CD4-positive, alpha-beta T cell (primary cell): ENCODE results near the gene HPX. TPM values are rescaled to one million over a fixed set of nuclear protein-coding genes. Genes with fewer than 3 reads are reported as not detected.

Source experiments
- ATAC-seq: fragments of 200-7000 bp; cut with Tn5 transposase; one replicate; pipeline ENCODE4 v1.10.0; 2022; ENCODE audit warnings: mild to moderate bottlenecking; ENCODE audit not compliant: poor library complexity
- CTCF ChIA-PET: fragments of 350-600 bp; sonication (Branson Sonifier 250); formaldehyde crosslinking; loops from one replicate; lab custom pipeline; 2021; ENCODE audit warnings: antibody characterized with exemption, inconsistent platforms; lab: Charles Lee
- POLR2A ChIA-PET: fragments of 350-600 bp; sonication (Branson Sonifier 250); formaldehyde crosslinking; loops from one replicate; lab custom pipeline; 2021; ENCODE audit warnings: antibody characterized with exemption, inconsistent platforms; lab: Charles Lee
- DNase-seq, 14 experiments: peaks; one replicate each; pipeline ENCODE4 v3.0.0-alpha.2; 2013 to 2020; ENCODE audit warnings: mixed read lengths in 2 of 14
- H3K27ac ChIP-seq, 2 donors: one replicate each; pipeline versions ENCODE4 v1.5.1 to v1.7.0; 2013; ENCODE audit warnings: low read length in 2 of 2, low read depth in 1 of 2, mild to moderate bottlenecking in 1 of 2
- H3K27me3 ChIP-seq, 2 experiments: 1 replicate in 1 of 2; 2 replicates in 1 of 2; pipeline versions ENCODE4 v1.6.1 to v1.7.0; 2013; ENCODE audit warnings: low read length in 2 of 2, control low read depth in 1 of 2, mild to moderate bottlenecking in 1 of 2, moderate library complexity in 1 of 2; ENCODE audit not compliant: insufficient read depth in 2 of 2, control insufficient read depth in 1 of 2
- H3K36me3 ChIP-seq: one replicate; pipeline ENCODE4 v1.6.1; 2013; ENCODE audit warnings: low read length, control low read depth; ENCODE audit not compliant: insufficient read depth
- H3K4me1 ChIP-seq: one replicate; pipeline ENCODE4 v1.6.1; 2013; ENCODE audit warnings: low read length, control low read depth; ENCODE audit not compliant: insufficient read depth
- H3K4me3 ChIP-seq: one replicate; pipeline ENCODE4 v1.5.1; 2013; ENCODE audit warnings: mild to moderate bottlenecking, low read length, moderate library complexity
- H3K9me3 ChIP-seq, 2 experiments: 1 replicate in 1 of 2; 2 replicates in 1 of 2; pipeline versions ENCODE4 v1.6.1 to v1.7.0; 2013; ENCODE audit warnings: low read length in 2 of 2, mild to moderate bottlenecking in 2 of 2, control low read depth in 1 of 2, moderate library complexity in 1 of 2; ENCODE audit not compliant: control insufficient read depth in 1 of 2, insufficient read depth in 1 of 2
- H3K27ac Mint-ChIP-seq: one replicate; pipeline ENCODE4 v1.8.0; 2020; ENCODE audit warnings: mixed read lengths
- H3K27me3 Mint-ChIP-seq: one replicate; pipeline ENCODE4 v1.8.0; 2021; ENCODE audit warnings: mixed read lengths
- H3K36me3 Mint-ChIP-seq: one replicate; pipeline ENCODE4 v1.8.0; 2021; ENCODE audit warnings: low read depth, mixed read lengths
- H3K4me1 Mint-ChIP-seq: one replicate; pipeline ENCODE4 v1.8.0; 2021; ENCODE audit warnings: low read depth, mixed read lengths
- H3K4me3 Mint-ChIP-seq: one replicate; pipeline ENCODE4 v1.8.0; 2020; ENCODE audit warnings: mild to moderate bottlenecking, mixed read lengths
- H3K9me3 Mint-ChIP-seq: one replicate; pipeline ENCODE4 v1.8.0; 2020; ENCODE audit warnings: mixed read lengths
- CTCF ChIP-seq: fragments of 200-600 bp; IDR thresholded peaks from one replicate; pipeline ENCODE4 v1.8.0; 2022; ENCODE audit warnings: antibody characterized with exemption, mild to moderate bottlenecking
- intact Hi-C, 2 experiments: fragments of 100-400 bp; cut with DNase I in 1 of 2; cut with micrococcal nuclease in 1 of 2; formaldehyde crosslinking; loops; one replicate each; pipeline versions ENCODE4 v1.15.1 to v1.9.0; 2023 to 2025; cut with DNase I, micrococcal nuclease
- total RNA-seq, 174 experiments: library from RNA in 2 of 174; stranded (reverse) in 2 of 174; gene quantifications; one replicate each; pipeline ENCODE4 v1.2.3 and lab custom pipeline; 2021 to 2026

Gene HPX
- total RNA-seq, 2 experiments from 2014 or later: 0.52 to 0.87 TPM

GRCh38 chr11:6410695-6411430 lies 29.9 kb downstream of the HPX start:
- peaks cover 53% of the 10 kb centered on the region for H3K36me3 Mint-ChIP-seq

GRCh38 chr11:6406370-6406769 lies 34.4 kb downstream of the HPX start:
- peaks cover 33% of the 10 kb centered on the region for H3K36me3 ChIP-seq
- peak overlapping the region; percentile 97 for H3K27ac Mint-ChIP-seq
- ChIA-PET CTCF (interaction anchor here (1.2 to 2.2 kb wide), 2 partner anchors 27 to 37 kb away, joined by 7 to 8 read pairs; no protein-coding TSS in a partner anchor), POLR2A (interaction anchor here (0.6 to 8.6 kb wide), 4 partner anchors 6 to 1581 kb away, joined by 3 to 253 read pairs (median 148); partner anchors contain the start of genes APBB1, EIF3F and SMPD1)
- TF ChIP-seq CTCF: no peak
- intact Hi-C loops: no loop called here
- peak overlapping the region; percentile 62 for H3K4me3 Mint-ChIP-seq
- ATAC-seq (no peak), DNase-seq (no peak)
- H3K27me3 ChIP-seq: no peaks in the 10 kb centered on the region
- peak overlapping the region in 1 of 2 donors; percentile 91 for H3K27ac ChIP-seq
- peaks cover 81% of the 10 kb centered on the region for H3K4me1 Mint-ChIP-seq
- no peaks in the 10 kb centered on the region for H3K9me3 ChIP-seq
- no peaks in the 10 kb centered on the region for H3K9me3 Mint-ChIP-seq
- H3K4me1 ChIP-seq: peaks cover 88% of the 10 kb centered on the region
- H3K27me3 Mint-ChIP-seq: no peaks in the 10 kb centered on the region
- H3K4me3 ChIP-seq: no peak overlapping the region
- H3K36me3 Mint-ChIP-seq: peaks cover 68% of the 10 kb centered on the region

More at GRCh38 chr11:6410695-6411430, 29.9 kb downstream of the HPX start:
- H3K27ac Mint-ChIP-seq: no peak overlapping the region
- DNase-seq (no peak), ATAC-seq (no peak)
- H3K36me3 ChIP-seq: peaks cover 32% of the 10 kb centered on the region
- no peaks in the 10 kb centered on the region for H3K27me3 ChIP-seq
- H3K27ac ChIP-seq: peak overlapping the region in 1 of 2 donors; percentile 47
- H3K9me3 Mint-ChIP-seq: no peaks in the 10 kb centered on the region
- H3K4me1 Mint-ChIP-seq: peaks cover 43% of the 10 kb centered on the region
- no peaks in the 10 kb centered on the region for H3K9me3 ChIP-seq
- H3K27me3 Mint-ChIP-seq: no peaks in the 10 kb centered on the region
- CTCF ChIA-PET: interaction anchor here (1.1 to 1.8 kb wide), 3 partner anchors 9 to 33 kb away, joined by 3 to 5 read pairs (median 4); no protein-coding TSS in a partner anchor
- no peak overlapping the region for H3K4me3 ChIP-seq
- POLR2A ChIA-PET: interaction anchor here (0.8 to 4.4 kb wide), 3 partner anchors 8 to 21 kb away, joined by 3 to 134 read pairs (median 8); partner anchors contain the start of genes APBB1 and SMPD1
- no peak for TF ChIP-seq CTCF
- H3K4me3 Mint-ChIP-seq: peak overlapping the region; percentile 6
- peaks cover 84% of the 10 kb centered on the region for H3K4me1 ChIP-seq
- intact Hi-C loops: loop anchor here (5.0 to 10.0 kb wide), 4 partner anchors 34 to 1104 kb away; partner anchors contain the start of genes CNGA4 (in 1 of the 2), FHIP1B (in 1 of the 2), PPFIBP2 (in 1 of the 2) and TAF10 (in 1 of the 2)

GRCh38 chr11:6405846-6406245 lies 34.9 kb downstream of the HPX start:
- H3K4me1 ChIP-seq: peaks cover 88% of the 10 kb centered on the region
- peaks cover 83% of the 10 kb centered on the region for H3K4me1 Mint-ChIP-seq
- H3K36me3 ChIP-seq: peaks cover 33% of the 10 kb centered on the region
- no peaks in the 10 kb centered on the region for H3K9me3 Mint-ChIP-seq
- intact Hi-C loops: no loop called here
- H3K4me3 Mint-ChIP-seq: peak overlapping the region; percentile 62
- peak overlapping the region; percentile 97 for H3K27ac Mint-ChIP-seq
- no peak overlapping the region for H3K4me3 ChIP-seq
- ChIA-PET POLR2A (interaction anchor here (0.6 to 8.6 kb wide), 4 partner anchors 7 to 1581 kb away, joined by 3 to 253 read pairs (median 148); partner anchors contain the start of genes APBB1, EIF3F and SMPD1), CTCF (interaction anchor here (1.0 to 2.2 kb wide), 3 partner anchors 14 to 38 kb away, joined by 3 to 8 read pairs (median 7); no protein-coding TSS in a partner anchor)
- no peaks in the 10 kb centered on the region for H3K9me3 ChIP-seq
- H3K27me3 ChIP-seq: no peaks in the 10 kb centered on the region
- DNase-seq: no peak
- ATAC-seq: no peak
- H3K36me3 Mint-ChIP-seq: peaks cover 68% of the 10 kb centered on the region
- no peak for TF ChIP-seq CTCF
- H3K27ac ChIP-seq: peak overlapping the region; percentile 75 to 91
- H3K27me3 Mint-ChIP-seq: no peaks in the 10 kb centered on the region
